A673 (cell line): ENCODE measurements around the gene JAK3.
"Not testable (repeated sequence)": the region's sequence is repeated elsewhere in the genome, so short reads cannot be mapped to it uniquely, and the experiment has no call there.

Source experiments
- CTCF ChIP-seq: fragments of 300-800, 200-600 bp; sonication (generic); conservative IDR thresholded peaks from 2 replicates; pipeline ENCODE4 v1.5.1; 2017; ENCODE audit warnings: low read depth, mild to moderate bottlenecking, antibody characterized with exemption, low read length, moderate library complexity, mixed read lengths
- EZH2 ChIP-seq: fragments of 200-600 bp; sonication (generic); IDR thresholded peaks from 2 replicates; pipeline ENCODE4 v1.6.1; 2017; ENCODE audit warnings: borderline replicate concordance, low read depth, mild to moderate bottlenecking, mixed read lengths, antibody characterized with exemption, low read length; ENCODE audit not compliant: poor library complexity, severe bottlenecking

DNA sequence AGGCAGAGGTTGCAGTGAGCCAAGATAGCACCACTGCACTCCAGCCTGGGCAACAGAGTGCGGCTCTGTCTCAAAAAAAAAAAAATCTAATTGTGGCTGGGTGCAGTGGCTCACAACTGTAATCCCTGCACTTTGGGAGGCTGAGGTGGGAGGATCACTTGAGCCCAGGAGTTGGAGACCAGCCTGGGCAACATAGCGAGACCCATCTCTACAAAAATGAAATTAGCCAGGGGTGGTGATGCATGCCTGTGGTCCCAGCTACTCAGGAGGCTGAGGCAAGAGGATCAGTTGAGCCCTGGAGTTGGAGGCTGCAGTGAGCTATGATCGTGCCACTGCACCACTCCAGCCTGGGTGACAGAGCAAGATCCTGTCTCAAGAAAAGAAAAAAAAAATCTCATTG lies 49.2 kb downstream of the JAK3 start:
- not testable (repeated sequence) for TF ChIP-seq CTCF, EZH2
